ENCODE measurements around the gene PTPRT.

- TF ChIP-seq, protein P1, sequence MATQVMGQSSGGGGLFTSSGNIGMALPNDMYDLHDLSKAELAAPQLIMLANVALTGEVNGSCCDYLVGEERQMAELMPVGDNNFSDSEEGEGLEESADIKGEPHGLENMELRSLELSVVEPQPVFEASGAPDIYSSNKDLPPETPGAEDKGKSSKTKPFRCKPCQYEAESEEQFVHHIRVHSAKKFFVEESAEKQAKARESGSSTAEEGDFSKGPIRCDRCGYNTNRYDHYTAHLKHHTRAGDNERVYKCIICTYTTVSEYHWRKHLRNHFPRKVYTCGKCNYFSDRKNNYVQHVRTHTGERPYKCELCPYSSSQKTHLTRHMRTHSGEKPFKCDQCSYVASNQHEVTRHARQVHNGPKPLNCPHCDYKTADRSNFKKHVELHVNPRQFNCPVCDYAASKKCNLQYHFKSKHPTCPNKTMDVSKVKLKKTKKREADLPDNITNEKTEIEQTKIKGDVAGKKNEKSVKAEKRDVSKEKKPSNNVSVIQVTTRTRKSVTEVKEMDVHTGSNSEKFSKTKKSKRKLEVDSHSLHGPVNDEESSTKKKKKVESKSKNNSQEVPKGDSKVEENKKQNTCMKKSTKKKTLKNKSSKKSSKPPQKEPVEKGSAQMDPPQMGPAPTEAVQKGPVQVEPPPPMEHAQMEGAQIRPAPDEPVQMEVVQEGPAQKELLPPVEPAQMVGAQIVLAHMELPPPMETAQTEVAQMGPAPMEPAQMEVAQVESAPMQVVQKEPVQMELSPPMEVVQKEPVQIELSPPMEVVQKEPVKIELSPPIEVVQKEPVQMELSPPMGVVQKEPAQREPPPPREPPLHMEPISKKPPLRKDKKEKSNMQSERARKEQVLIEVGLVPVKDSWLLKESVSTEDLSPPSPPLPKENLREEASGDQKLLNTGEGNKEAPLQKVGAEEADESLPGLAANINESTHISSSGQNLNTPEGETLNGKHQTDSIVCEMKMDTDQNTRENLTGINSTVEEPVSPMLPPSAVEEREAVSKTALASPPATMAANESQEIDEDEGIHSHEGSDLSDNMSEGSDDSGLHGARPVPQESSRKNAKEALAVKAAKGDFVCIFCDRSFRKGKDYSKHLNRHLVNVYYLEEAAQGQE (IDR thresholded peaks at IDR 0.05; ENCODE audit: low read depth), result no peak
- no peak for TF ChIP-seq TCF12 (IDR thresholded peaks at IDR 0.05; ENCODE audit: low read depth)
Measured at GRCh38 chr20:42150230-42150629, 1039.5 kb downstream of the PTPRT start.

Measured in Ishikawa (cell line).